Neural progenitor cell (in vitro differentiated cells): ENCODE data around the gene EDNRA. TPM values are rescaled to one million over a fixed set of nuclear protein-coding genes. Genes with fewer than 3 reads are reported as not detected.

Experiments used
- DNase-seq: peaks from one replicate; pipeline ENCODE4 v3.0.0-alpha.2; 2016; ENCODE audit warnings: low spot score
- H2AFZ ChIP-seq: fragments of 200-600 bp; sonication (generic); replicated peaks from 2 replicates; pipeline ENCODE4 v1.6.1; 2016; ENCODE audit warnings: antibody characterized with exemption
- H3F3A ChIP-seq: fragments of 200-600 bp; sonication (generic); 2 replicates; pipeline ENCODE4 v1.6.1; 2016; ENCODE audit warnings: antibody characterized with exemption, low read depth
- H3K27ac ChIP-seq: fragments of 200-600 bp; sonication (generic); 2 replicates; pipeline ENCODE4 v1.5.1; 2016; ENCODE audit warnings: mild to moderate bottlenecking
- H3K27me3 ChIP-seq: fragments of 200-600 bp; sonication (generic); 2 replicates; pipeline ENCODE4 v1.6.1; 2016; ENCODE audit warnings: mild to moderate bottlenecking, moderate library complexity
- H3K36me3 ChIP-seq: fragments of 200-600 bp; sonication (generic); 2 replicates; pipeline ENCODE4 v1.5.1; 2016
- H3K4me1 ChIP-seq: fragments of 200-600 bp; sonication (generic); 2 replicates; pipeline ENCODE4 v1.6.1; 2016; ENCODE audit warnings: mixed run types
- H3K4me2 ChIP-seq: fragments of 200-600 bp; sonication (generic); 2 replicates; pipeline ENCODE4 v1.6.1; 2016
- H3K4me3 ChIP-seq: fragments of 200-600 bp; sonication (generic); 2 replicates; pipeline ENCODE4 v1.5.1; 2016
- H3K79me2 ChIP-seq: fragments of 200-600 bp; sonication (generic); 2 replicates; pipeline ENCODE4 v1.6.1; 2016; ENCODE audit warnings: low read depth
- H3K9ac ChIP-seq: fragments of 200-600 bp; sonication (generic); 2 replicates; pipeline ENCODE4 v1.6.1; 2016
- H3K9me3 ChIP-seq: fragments of 200-600 bp; sonication (generic); 2 replicates; pipeline ENCODE4 v1.5.1; 2016; ENCODE audit warnings: low read depth
- H4K20me1 ChIP-seq: fragments of 200-600 bp; sonication (generic); 2 replicates; pipeline ENCODE4 v1.6.1; 2016; ENCODE audit warnings: low read depth
- H3K27ac Mint-ChIP-seq: 3 replicates; pipeline ENCODE4 v1.8.0; 2021; ENCODE audit warnings: mixed read lengths
- H3K27me3 Mint-ChIP-seq: 2 replicates; pipeline ENCODE4 v1.8.0; 2022; ENCODE audit warnings: low read depth, mild to moderate bottlenecking, inconsistent platforms, moderate library complexity, mixed read lengths; ENCODE audit not compliant: insufficient read depth
- H3K36me3 Mint-ChIP-seq: 3 replicates; pipeline ENCODE4 v1.8.0; 2021; ENCODE audit warnings: mixed read lengths
- H3K4me1 Mint-ChIP-seq: 3 replicates; pipeline ENCODE4 v1.8.0; 2021; ENCODE audit warnings: mixed read lengths
- H3K4me3 Mint-ChIP-seq: 3 replicates; pipeline ENCODE4 v1.8.0; 2021; ENCODE audit warnings: mild to moderate bottlenecking, moderate library complexity, mixed read lengths
- H3K9me3 Mint-ChIP-seq: 3 replicates; pipeline ENCODE4 v1.8.0; 2020; ENCODE audit warnings: mixed read lengths
- EZH2 ChIP-seq: fragments of 200-600 bp; sonication (generic); IDR thresholded peaks from 2 replicates; pipeline ENCODE4 v1.6.1; 2017; ENCODE audit warnings: antibody characterized with exemption, mild to moderate bottlenecking, moderate library complexity
- EZH2phosphoT487 ChIP-seq: fragments of 200-600 bp; sonication (generic); IDR thresholded peaks from 2 replicates; pipeline ENCODE4 v1.6.1; 2017; ENCODE audit warnings: antibody characterized with exemption
- total RNA-seq: library from RNA; depleted of rRNA; stranded (reverse); fragments of >200 nt; gene quantifications from 2 replicates; pipeline ENCODE4 v1.2.3, GENCODE V29; 2015; ENCODE audit warnings: low replicate concordance
- TF ChIP-seq, protein P1 (sequence below): fragments of 200-600 bp; sonication (generic); IDR thresholded peaks from 2 replicates; pipeline ENCODE4 v1.5.1; 2017; ENCODE audit warnings: antibody characterized with exemption, mild to moderate bottlenecking

Gene EDNRA
- total RNA-seq, 1 donor from 2014 or later, result 2.9 TPM

DNA sequence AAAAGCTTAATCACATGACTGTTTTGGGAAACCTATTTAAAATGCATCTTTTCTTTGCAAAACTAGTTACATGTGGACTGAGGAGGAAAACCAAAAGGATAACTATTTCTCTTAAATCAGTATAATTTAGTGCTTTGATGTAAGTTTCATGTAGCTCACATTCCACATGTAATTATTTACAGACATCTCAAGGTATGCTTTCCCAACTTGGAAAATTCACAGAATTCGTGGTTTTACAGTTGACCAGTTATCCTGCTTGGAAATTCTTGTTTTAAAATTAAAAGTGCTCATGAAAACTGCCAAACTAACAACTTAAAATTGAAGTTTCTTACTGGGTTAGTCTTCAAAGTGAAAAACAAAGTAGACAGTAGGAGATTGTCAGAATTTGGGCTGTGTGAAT is 52.4 kb downstream of the EDNRA start:
- H3K27ac Mint-ChIP-seq, result no peak overlapping the region
- H3K36me3 Mint-ChIP-seq, result no peaks in the 10 kb centered on the region

DNA sequence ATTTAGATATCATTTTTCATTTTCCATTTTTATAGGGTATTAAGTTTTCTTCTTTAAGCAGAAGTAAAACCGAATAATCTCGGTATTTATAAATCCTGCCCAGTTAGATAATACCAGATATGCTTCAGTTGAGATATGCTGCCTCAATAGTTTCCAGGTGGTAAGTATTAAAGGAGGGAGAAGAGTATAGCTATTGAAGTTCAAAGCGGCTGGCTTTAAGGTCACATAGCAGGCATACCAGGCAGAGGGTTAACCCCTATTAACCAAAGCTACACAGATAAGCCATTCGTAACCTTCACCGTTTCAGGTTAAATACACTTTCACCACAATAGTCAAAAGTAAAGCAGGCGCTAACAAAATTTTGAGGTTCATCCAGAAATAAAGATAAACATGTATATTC is 54.2 kb downstream of the EDNRA start:
- H4K20me1 ChIP-seq, result no peaks in the 10 kb centered on the region
- H3K27me3 Mint-ChIP-seq, result no peaks in the 10 kb centered on the region
- H3K4me1 ChIP-seq, result no peaks in the 10 kb centered on the region
- H3K4me2 ChIP-seq, result no peak overlapping the region
- H3K4me3 ChIP-seq, result no peak overlapping the region
- no peaks in the 10 kb centered on the region for H3K36me3 Mint-ChIP-seq
- no peak overlapping the region for H3K4me3 Mint-ChIP-seq
- H3K27me3 ChIP-seq, result no peaks in the 10 kb centered on the region
- H3K4me1 Mint-ChIP-seq, result peaks cover 3% of the 10 kb centered on the region
- no peak overlapping the region for H3K27ac Mint-ChIP-seq
- TF ChIP-seq, protein P1, sequence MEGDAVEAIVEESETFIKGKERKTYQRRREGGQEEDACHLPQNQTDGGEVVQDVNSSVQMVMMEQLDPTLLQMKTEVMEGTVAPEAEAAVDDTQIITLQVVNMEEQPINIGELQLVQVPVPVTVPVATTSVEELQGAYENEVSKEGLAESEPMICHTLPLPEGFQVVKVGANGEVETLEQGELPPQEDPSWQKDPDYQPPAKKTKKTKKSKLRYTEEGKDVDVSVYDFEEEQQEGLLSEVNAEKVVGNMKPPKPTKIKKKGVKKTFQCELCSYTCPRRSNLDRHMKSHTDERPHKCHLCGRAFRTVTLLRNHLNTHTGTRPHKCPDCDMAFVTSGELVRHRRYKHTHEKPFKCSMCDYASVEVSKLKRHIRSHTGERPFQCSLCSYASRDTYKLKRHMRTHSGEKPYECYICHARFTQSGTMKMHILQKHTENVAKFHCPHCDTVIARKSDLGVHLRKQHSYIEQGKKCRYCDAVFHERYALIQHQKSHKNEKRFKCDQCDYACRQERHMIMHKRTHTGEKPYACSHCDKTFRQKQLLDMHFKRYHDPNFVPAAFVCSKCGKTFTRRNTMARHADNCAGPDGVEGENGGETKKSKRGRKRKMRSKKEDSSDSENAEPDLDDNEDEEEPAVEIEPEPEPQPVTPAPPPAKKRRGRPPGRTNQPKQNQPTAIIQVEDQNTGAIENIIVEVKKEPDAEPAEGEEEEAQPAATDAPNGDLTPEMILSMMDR, result no peak
- TF ChIP-seq EZH2phosphoT487 (no peak), EZH2 (no peak)
- DNase-seq, result no peak
- H3K9ac ChIP-seq, result no peak overlapping the region
- no peak overlapping the region for H2AFZ ChIP-seq
- H3K36me3 ChIP-seq, result no peaks in the 10 kb centered on the region
- no peaks in the 10 kb centered on the region for H3F3A ChIP-seq
- no peaks in the 10 kb centered on the region for H3K9me3 ChIP-seq
- no peak overlapping the region for H3K27ac ChIP-seq
- H3K9me3 Mint-ChIP-seq, result no peaks in the 10 kb centered on the region
- H3K79me2 ChIP-seq, result no peaks in the 10 kb centered on the region

More for the DNA sequence above, 52.4 kb downstream of the EDNRA start:
- Histone ChIP-seq H3F3A (no peaks in the 10 kb centered on the region), H3K4me1 (no peaks in the 10 kb centered on the region), H3K4me2 (no peak overlapping the region), H2AFZ (no peak overlapping the region), H3K27me3 (no peaks in the 10 kb centered on the region), H3K9ac (no peak overlapping the region), H3K79me2 (no peaks in the 10 kb centered on the region), H3K9me3 (no peaks in the 10 kb centered on the region), H3K36me3 (no peaks in the 10 kb centered on the region), H3K27ac (no peak overlapping the region), H4K20me1 (no peaks in the 10 kb centered on the region), H3K4me3 (no peak overlapping the region)
- no peaks in the 10 kb centered on the region for H3K9me3 Mint-ChIP-seq
- no peaks in the 10 kb centered on the region for H3K27me3 Mint-ChIP-seq
- DNase-seq, result no peak
- H3K4me3 Mint-ChIP-seq, result no peak overlapping the region
- TF ChIP-seq EZH2 (no peak), EZH2phosphoT487 (no peak)
- TF ChIP-seq, protein P1, result no peak
- peaks cover 3% of the 10 kb centered on the region for H3K4me1 Mint-ChIP-seq

GRCh38 chr4:147538711-147539110 is 57.8 kb downstream of the EDNRA start:
- DNase-seq, result no peak
- Histone ChIP-seq H3K79me2 (no peaks in the 10 kb centered on the region), H3K27me3 (no peaks in the 10 kb centered on the region), H4K20me1 (no peaks in the 10 kb centered on the region), H3K9ac (no peak overlapping the region), H3K4me2 (no peak overlapping the region), H3K4me3 (no peak overlapping the region), H3K4me1 (no peaks in the 10 kb centered on the region), H3K36me3 (no peaks in the 10 kb centered on the region), H3K9me3 (no peaks in the 10 kb centered on the region), H2AFZ (no peak overlapping the region), H3F3A (no peaks in the 10 kb centered on the region), H3K27ac (no peak overlapping the region)
- TF ChIP-seq EZH2 (no peak), EZH2phosphoT487 (no peak)
- TF ChIP-seq, protein P1, result no peak
- Mint-ChIP-seq H3K27me3 (no peaks in the 10 kb centered on the region), H3K9me3 (no peaks in the 10 kb centered on the region), H3K4me3 (no peak overlapping the region), H3K4me1 (peaks cover 3% of the 10 kb centered on the region), H3K27ac (no peak overlapping the region), H3K36me3 (no peaks in the 10 kb centered on the region)
